PC-9 (cell line): ENCODE results near the gene PAM. TPM values are rescaled to one million over a fixed set of nuclear protein-coding genes. Genes with fewer than 3 reads are reported as not detected.

Experiments used
- BruUV-seq: library from RNA; stranded (reverse); fragments of 400-500 nt; replicated peaks from 2 replicates; lab custom pipeline; 2021; lab: Mats Ljungman, UMichigan
- CTCF ChIA-PET: fragments of 300-600 bp; sonication (Branson Sonifier 250); formaldehyde crosslinking; loops from one replicate; lab custom pipeline; 2022; ENCODE audit warnings: antibody characterized with exemption; lab: Charles Lee
- POLR2A ChIA-PET: fragments of 300-600 bp; sonication (Branson Sonifier 250); formaldehyde crosslinking; loops from one replicate; lab custom pipeline; 2022; ENCODE audit warnings: antibody characterized with exemption; ENCODE audit not compliant: unreplicated experiment; lab: Charles Lee
- DNase-seq, 2 experiments: peaks; one replicate each; pipeline versions ENCODE4 v3.0.0 to v3.0.0-alpha.2; 2015 to 2022; ENCODE audit warnings: mixed read lengths in 1 of 2
- H2AFZ ChIP-seq: fragments of 200-600 bp; sonication (generic); 2 replicates; pipeline ENCODE4 v1.8.1; 2017; ENCODE audit warnings: antibody characterized with exemption
- H3F3A ChIP-seq: fragments of 200-600 bp; sonication (generic); 2 replicates; pipeline ENCODE4 v1.8.1; 2017; ENCODE audit warnings: antibody characterized with exemption, mild to moderate bottlenecking, low read depth; ENCODE audit not compliant: insufficient read depth
- H3K27ac ChIP-seq: fragments of 200-600 bp; sonication (generic); 2 replicates; pipeline ENCODE4 v1.6.1; 2016; ENCODE audit warnings: mixed run types
- H3K27me3 ChIP-seq: fragments of 200-600 bp; sonication (generic); 2 replicates; pipeline ENCODE4 v1.6.1; 2016; ENCODE audit warnings: low read depth, mixed run types; ENCODE audit not compliant: insufficient read depth
- H3K36me3 ChIP-seq: fragments of 200-600 bp; sonication (generic); 2 replicates; pipeline ENCODE4 v1.6.1; 2016; ENCODE audit warnings: low read depth, mixed run types
- H3K4me1 ChIP-seq: fragments of 200-600 bp; sonication (generic); replicated peaks from 2 replicates; pipeline ENCODE4 v1.6.1; 2016; ENCODE audit warnings: mixed run types; ENCODE audit not compliant: insufficient read depth
- H3K4me2 ChIP-seq: fragments of 200-600 bp; sonication (generic); 2 replicates; pipeline ENCODE4 v1.6.1; 2017; ENCODE audit warnings: mixed run types
- H3K4me3 ChIP-seq: fragments of 200-600 bp; sonication (generic); 2 replicates; pipeline ENCODE4 v1.6.1; 2016; ENCODE audit warnings: mixed run types
- H3K79me2 ChIP-seq: fragments of 200-600 bp; sonication (generic); 2 replicates; pipeline ENCODE4 v1.6.1; 2017; ENCODE audit warnings: low read depth, mixed run types
- H3K9me2 ChIP-seq: fragments of 200-600 bp; sonication (generic); 2 replicates; pipeline ENCODE4 v1.8.1; 2017; ENCODE audit warnings: mild to moderate bottlenecking; ENCODE audit not compliant: insufficient read depth
- H3K9me3 ChIP-seq: fragments of 200-600 bp; sonication (generic); 2 replicates; pipeline ENCODE4 v1.8.1; 2016; ENCODE audit warnings: low read depth; ENCODE audit not compliant: insufficient read depth
- H4K20me1 ChIP-seq: fragments of 200-600 bp; sonication (generic); 2 replicates; pipeline ENCODE4 v1.8.1; 2017; ENCODE audit not compliant: insufficient read depth
- EZH2 ChIP-seq: fragments of 200-600 bp; sonication (generic); IDR thresholded peaks from 2 replicates; pipeline ENCODE4 v1.8.0; 2017; ENCODE audit warnings: antibody characterized with exemption, low read depth
- intact Hi-C: fragments of 100-400 bp; cut with micrococcal nuclease; formaldehyde crosslinking; loops from one replicate; pipeline ENCODE4 v1.10.0; 2022; ENCODE audit not compliant: unreplicated experiment
- total RNA-seq: library from RNA; stranded (reverse); gene quantifications from 2 replicates; pipeline ENCODE4 v1.2.3, GENCODE V29; 2021
- TF ChIP-seq, protein P1 (sequence below): fragments of 200-600 bp; sonication (generic); conservative IDR thresholded peaks from 2 replicates; pipeline ENCODE4 v1.6.1; 2017; ENCODE audit warnings: mixed run types, antibody characterized with exemption, mild to moderate bottlenecking, moderate library complexity

The PAM gene
- total RNA-seq, 1 experiment from 2014 or later, result 88.4 TPM

DNA sequence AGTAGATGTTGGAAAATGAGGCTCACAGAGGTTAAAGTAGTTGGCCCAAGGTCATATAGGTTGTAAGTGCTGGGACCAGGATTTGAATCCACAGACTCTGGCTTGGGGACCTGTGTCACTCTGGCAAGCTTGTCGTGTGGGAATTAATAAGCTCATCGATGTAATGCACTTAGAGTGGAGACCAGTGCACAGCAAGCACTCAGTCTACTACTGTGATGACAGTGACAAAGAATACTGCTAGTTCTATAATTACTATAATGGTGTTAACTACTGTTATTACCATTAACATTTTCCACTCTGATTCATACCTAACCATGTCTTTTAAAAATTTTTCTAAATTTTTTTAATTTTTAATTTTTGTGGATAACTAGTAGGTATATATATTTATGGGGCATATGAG, 12.8 kb downstream of the PAM start:
- Histone ChIP-seq H3K36me3 (no peaks in the 10 kb centered on the region), H3K4me1 (peaks cover 5% of the 10 kb centered on the region), H4K20me1 (no peaks in the 10 kb centered on the region), H3K4me3 (no peak overlapping the region), H3K27me3 (no peaks in the 10 kb centered on the region), H2AFZ (no peak overlapping the region), H3K4me2 (no peak overlapping the region), H3K9me3 (no peaks in the 10 kb centered on the region), H3F3A (no peaks in the 10 kb centered on the region), H3K27ac (no peak overlapping the region), H3K79me2 (peaks cover 31% of the 10 kb centered on the region), H3K9me2 (no peaks in the 10 kb centered on the region)
- intact Hi-C loops, result no loop called here
- CTCF ChIA-PET, result no interaction called here
- BruUV-seq, result no TSS peak
- DNase-seq, result no peak
- TF ChIP-seq, protein P1, sequence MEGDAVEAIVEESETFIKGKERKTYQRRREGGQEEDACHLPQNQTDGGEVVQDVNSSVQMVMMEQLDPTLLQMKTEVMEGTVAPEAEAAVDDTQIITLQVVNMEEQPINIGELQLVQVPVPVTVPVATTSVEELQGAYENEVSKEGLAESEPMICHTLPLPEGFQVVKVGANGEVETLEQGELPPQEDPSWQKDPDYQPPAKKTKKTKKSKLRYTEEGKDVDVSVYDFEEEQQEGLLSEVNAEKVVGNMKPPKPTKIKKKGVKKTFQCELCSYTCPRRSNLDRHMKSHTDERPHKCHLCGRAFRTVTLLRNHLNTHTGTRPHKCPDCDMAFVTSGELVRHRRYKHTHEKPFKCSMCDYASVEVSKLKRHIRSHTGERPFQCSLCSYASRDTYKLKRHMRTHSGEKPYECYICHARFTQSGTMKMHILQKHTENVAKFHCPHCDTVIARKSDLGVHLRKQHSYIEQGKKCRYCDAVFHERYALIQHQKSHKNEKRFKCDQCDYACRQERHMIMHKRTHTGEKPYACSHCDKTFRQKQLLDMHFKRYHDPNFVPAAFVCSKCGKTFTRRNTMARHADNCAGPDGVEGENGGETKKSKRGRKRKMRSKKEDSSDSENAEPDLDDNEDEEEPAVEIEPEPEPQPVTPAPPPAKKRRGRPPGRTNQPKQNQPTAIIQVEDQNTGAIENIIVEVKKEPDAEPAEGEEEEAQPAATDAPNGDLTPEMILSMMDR, result no peak
- no peak for TF ChIP-seq EZH2
- POLR2A ChIA-PET, result no interaction called here

DNA sequence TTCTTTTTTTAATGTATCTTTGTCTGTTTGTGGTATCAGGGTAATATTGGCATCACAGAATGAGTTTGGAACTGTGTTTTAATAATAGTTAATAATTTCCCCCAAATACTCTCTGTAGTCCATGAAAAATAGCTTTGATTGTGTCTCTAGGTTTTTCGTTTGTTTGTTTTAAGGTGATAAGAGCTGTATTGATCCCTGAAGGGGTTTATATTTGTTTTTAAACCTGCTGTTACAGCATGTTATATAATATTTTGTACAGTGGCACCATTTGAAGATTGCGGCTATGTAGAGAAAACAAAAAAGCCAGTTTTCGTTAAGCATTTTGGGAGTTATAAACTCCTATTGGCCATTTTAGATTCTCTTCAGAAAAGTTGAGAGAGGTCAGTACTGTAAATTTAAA, 15.7 kb downstream of the PAM start:
- no peaks in the 10 kb centered on the region for H4K20me1 ChIP-seq
- no peaks in the 10 kb centered on the region for H3K36me3 ChIP-seq
- BruUV-seq, result no TSS peak
- intact Hi-C loops, result no loop called here
- H3K9me2 ChIP-seq, result no peaks in the 10 kb centered on the region
- no peak overlapping the region for H3K4me3 ChIP-seq
- H2AFZ ChIP-seq, result no peak overlapping the region
- ChIA-PET CTCF (no interaction called here), POLR2A (no interaction called here)
- no peaks in the 10 kb centered on the region for H3K9me3 ChIP-seq
- H3K4me1 ChIP-seq, result no peaks in the 10 kb centered on the region
- no peak overlapping the region for H3K27ac ChIP-seq
- no peaks in the 10 kb centered on the region for H3K27me3 ChIP-seq
- H3F3A ChIP-seq, result no peaks in the 10 kb centered on the region
- H3K4me2 ChIP-seq, result no peak overlapping the region
- no peak for DNase-seq
- peaks cover 24% of the 10 kb centered on the region for H3K79me2 ChIP-seq
- TF ChIP-seq, protein P1, result no peak
- no peak for TF ChIP-seq EZH2

- no peak overlapping the region for H3K27ac ChIP-seq
These were observed 16.3 kb downstream of the PAM start for GRCh38 chr5:102771435-102771834.

More at GRCh38 chr5:102771435-102771834, 16.3 kb downstream of the PAM start:
- TF ChIP-seq EZH2, result no peak
- TF ChIP-seq, protein P1, result no peak
- Histone ChIP-seq H3K36me3 (no peaks in the 10 kb centered on the region), H3K4me1 (no peaks in the 10 kb centered on the region), H3K4me2 (no peak overlapping the region), H3K27me3 (no peaks in the 10 kb centered on the region), H3K9me2 (no peaks in the 10 kb centered on the region), H3K79me2 (peaks cover 24% of the 10 kb centered on the region), H3K4me3 (no peak overlapping the region), H3K9me3 (no peaks in the 10 kb centered on the region), H2AFZ (no peak overlapping the region), H4K20me1 (no peaks in the 10 kb centered on the region), H3F3A (no peaks in the 10 kb centered on the region)
- DNase-seq, result no peak
- ChIA-PET CTCF (no interaction called here), POLR2A (no interaction called here)
- intact Hi-C loops, result no loop called here
- BruUV-seq, result no TSS peak
